Measurements from ENCODE around the gene CDKN2D. TPM values are rescaled to one million over a fixed set of nuclear protein-coding genes. Genes with fewer than 3 reads are reported as not detected.
"Not testable (repeated sequence)": the region's sequence is repeated elsewhere in the genome, so short reads cannot be mapped to it uniquely, and the experiment has no call there.

The CDKN2D gene
- total RNA-seq, 1 experiment from 2014 or later: 3.3 TPM

DNA sequence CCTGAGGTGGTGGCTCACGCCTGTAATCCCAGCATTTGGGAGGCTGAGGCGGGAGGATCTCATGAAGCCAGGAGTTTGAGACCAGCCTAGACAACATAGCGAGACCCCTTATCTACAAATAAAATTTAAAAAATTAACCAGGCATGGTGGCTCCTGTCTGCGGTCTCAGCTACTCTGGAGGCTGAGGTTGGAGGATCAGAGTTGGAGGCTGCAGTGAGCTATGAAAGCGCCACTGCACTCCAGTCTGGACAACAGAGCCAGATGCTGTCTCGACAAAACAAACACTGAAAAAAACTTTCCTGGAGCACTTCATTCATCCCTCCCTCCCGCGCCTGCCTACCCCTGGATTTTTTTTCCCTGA is 25.7 kb downstream of the CDKN2D start:
- peaks cover 9% of the 10 kb centered on the region for H3K27me3 Mint-ChIP-seq (ENCODE audit: low read depth)
- 0 out of 2 replicates have a peak, but pooled peaks have one; percentile 39 for TF ChIP-seq ZNF121 (CRISPR knock-in tag; IDR thresholded peaks at IDR 0.05)
- TF ChIP-seq GTF2I (CRISPR knock-in tag; conservative IDR thresholded peaks at IDR 0.05): peak; percentile 69; the same call in 1 of the 2 replicates
- TF ChIP-seq MYBL2 (CRISPR knock-in tag; IDR thresholded peaks at IDR 0.05): no peak
- TF ChIP-seq ARID4B (CRISPR knock-in tag; IDR thresholded peaks at IDR 0.05; ENCODE audit: borderline replicate concordance): no peak
- TF ChIP-seq, protein P1, sequence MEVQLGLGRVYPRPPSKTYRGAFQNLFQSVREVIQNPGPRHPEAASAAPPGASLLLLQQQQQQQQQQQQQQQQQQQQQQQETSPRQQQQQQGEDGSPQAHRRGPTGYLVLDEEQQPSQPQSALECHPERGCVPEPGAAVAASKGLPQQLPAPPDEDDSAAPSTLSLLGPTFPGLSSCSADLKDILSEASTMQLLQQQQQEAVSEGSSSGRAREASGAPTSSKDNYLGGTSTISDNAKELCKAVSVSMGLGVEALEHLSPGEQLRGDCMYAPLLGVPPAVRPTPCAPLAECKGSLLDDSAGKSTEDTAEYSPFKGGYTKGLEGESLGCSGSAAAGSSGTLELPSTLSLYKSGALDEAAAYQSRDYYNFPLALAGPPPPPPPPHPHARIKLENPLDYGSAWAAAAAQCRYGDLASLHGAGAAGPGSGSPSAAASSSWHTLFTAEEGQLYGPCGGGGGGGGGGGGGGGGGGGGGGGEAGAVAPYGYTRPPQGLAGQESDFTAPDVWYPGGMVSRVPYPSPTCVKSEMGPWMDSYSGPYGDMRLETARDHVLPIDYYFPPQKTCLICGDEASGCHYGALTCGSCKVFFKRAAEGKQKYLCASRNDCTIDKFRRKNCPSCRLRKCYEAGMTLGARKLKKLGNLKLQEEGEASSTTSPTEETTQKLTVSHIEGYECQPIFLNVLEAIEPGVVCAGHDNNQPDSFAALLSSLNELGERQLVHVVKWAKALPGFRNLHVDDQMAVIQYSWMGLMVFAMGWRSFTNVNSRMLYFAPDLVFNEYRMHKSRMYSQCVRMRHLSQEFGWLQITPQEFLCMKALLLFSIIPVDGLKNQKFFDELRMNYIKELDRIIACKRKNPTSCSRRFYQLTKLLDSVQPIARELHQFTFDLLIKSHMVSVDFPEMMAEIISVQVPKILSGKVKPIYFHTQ (CRISPR knock-in tag; IDR thresholded peaks at IDR 0.05): no peak
- TF ChIP-seq ESRRA (CRISPR knock-in tag; IDR thresholded peaks at IDR 0.05; ENCODE audit: borderline replicate concordance): no peak
- TF ChIP-seq ZNF396 (CRISPR knock-in tag; IDR thresholded peaks at IDR 0.05; ENCODE audit: borderline replicate concordance): no peak
- no peak for TF ChIP-seq PREB (CRISPR knock-in tag; IDR thresholded peaks at IDR 0.05; ENCODE audit: borderline replicate concordance)
- no peak for TF ChIP-seq EMX1 (CRISPR knock-in tag; IDR thresholded peaks at IDR 0.05)
- no peak for TF ChIP-seq ATF2 (CRISPR knock-in tag; IDR thresholded peaks at IDR 0.05; ENCODE audit: borderline replicate concordance, low read depth)
- TF ChIP-seq ZNF423 (CRISPR knock-in tag; IDR thresholded peaks at IDR 0.05): no peak
- no peak for TF ChIP-seq ZNF317 (CRISPR knock-in tag; IDR thresholded peaks at IDR 0.05; ENCODE audit: borderline replicate concordance, low read depth)
- TF ChIP-seq, protein P2, sequence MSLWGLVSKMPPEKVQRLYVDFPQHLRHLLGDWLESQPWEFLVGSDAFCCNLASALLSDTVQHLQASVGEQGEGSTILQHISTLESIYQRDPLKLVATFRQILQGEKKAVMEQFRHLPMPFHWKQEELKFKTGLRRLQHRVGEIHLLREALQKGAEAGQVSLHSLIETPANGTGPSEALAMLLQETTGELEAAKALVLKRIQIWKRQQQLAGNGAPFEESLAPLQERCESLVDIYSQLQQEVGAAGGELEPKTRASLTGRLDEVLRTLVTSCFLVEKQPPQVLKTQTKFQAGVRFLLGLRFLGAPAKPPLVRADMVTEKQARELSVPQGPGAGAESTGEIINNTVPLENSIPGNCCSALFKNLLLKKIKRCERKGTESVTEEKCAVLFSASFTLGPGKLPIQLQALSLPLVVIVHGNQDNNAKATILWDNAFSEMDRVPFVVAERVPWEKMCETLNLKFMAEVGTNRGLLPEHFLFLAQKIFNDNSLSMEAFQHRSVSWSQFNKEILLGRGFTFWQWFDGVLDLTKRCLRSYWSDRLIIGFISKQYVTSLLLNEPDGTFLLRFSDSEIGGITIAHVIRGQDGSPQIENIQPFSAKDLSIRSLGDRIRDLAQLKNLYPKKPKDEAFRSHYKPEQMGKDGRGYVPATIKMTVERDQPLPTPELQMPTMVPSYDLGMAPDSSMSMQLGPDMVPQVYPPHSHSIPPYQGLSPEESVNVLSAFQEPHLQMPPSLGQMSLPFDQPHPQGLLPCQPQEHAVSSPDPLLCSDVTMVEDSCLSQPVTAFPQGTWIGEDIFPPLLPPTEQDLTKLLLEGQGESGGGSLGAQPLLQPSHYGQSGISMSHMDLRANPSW (CRISPR knock-in tag; conservative IDR thresholded peaks at IDR 0.05; ENCODE audit: low read depth): no peak
- TF ChIP-seq TEAD1 (CRISPR knock-in tag; IDR thresholded peaks at IDR 0.05): no peak
- no peak for TF ChIP-seq PRRX2 (CRISPR knock-in tag; IDR thresholded peaks at IDR 0.05)
- TF ChIP-seq NFE2L1 (CRISPR knock-in tag; IDR thresholded peaks at IDR 0.05): no peak
- no peak for TF ChIP-seq ZNF512 (CRISPR knock-in tag; IDR thresholded peaks at IDR 0.05; ENCODE audit: borderline replicate concordance)
- H3K27ac Mint-ChIP-seq: peak overlapping the region; percentile 93
- ChIA-PET POLR2A (interaction anchor here (0.6 to 1.0 kb wide), 3 partner anchors 23 to 312 kb away, joined by 3 to 5 read pairs (median 3); partner anchors contain the start of gene KRI1), CTCF (interaction anchor here (0.6 to 5.8 kb wide), 15 partner anchors 9 to 345 kb away, joined by 3 to 51 read pairs (median 5); partner anchors contain the start of genes CDKN2D, KRI1 and QTRT1)
- H3K36me3 Mint-ChIP-seq: peaks cover 6% of the 10 kb centered on the region
- DNase-seq (ENCODE audit: low spot score) (no peak), ATAC-seq (no peak)
- peak overlapping the region; percentile 72 for H3K4me3 Mint-ChIP-seq
- peaks cover 4% of the 10 kb centered on the region; the same call in 1 of the 2 replicates for H3K4me1 Mint-ChIP-seq
- H3K9me3 Mint-ChIP-seq: no peaks in the 10 kb centered on the region

DNA sequence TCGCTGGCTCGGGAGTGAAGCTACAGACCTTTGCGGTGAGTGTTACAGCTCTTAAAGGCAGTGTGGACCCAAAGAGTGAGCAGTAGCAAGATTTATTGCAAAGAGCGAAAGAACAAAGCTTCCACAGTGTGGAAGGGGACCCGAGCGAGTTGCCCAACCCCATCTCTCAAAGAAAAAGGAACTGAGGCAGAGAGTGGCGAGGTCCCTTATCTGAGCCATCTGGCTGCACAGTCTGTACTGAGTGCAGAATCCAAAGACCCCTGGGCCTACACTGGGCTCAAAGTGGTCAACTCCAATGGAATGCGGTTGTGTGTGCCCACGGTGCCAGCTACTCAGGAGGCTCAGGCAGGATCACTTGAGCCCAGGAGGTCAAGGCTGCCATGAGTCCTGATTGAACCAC is 29.8 kb downstream of the CDKN2D start:
- H3K27me3 Mint-ChIP-seq (ENCODE audit: low read depth); H3K27ac Mint-ChIP-seq; H3K36me3 Mint-ChIP-seq; DNase-seq (ENCODE audit: low spot score); H3K4me3 Mint-ChIP-seq; POLR2A ChIA-PET; ATAC-seq; H3K4me1 Mint-ChIP-seq; H3K9me3 Mint-ChIP-seq: not testable (repeated sequence)
- CTCF ChIA-PET: interaction anchor here (1.1 kb wide), 1 partner anchor 42 kb away, joined by 3 read pairs; no protein-coding TSS in a partner anchor

All from WTC11 (cell line).